ENCODE results near the gene TNFSF10.

DNA sequence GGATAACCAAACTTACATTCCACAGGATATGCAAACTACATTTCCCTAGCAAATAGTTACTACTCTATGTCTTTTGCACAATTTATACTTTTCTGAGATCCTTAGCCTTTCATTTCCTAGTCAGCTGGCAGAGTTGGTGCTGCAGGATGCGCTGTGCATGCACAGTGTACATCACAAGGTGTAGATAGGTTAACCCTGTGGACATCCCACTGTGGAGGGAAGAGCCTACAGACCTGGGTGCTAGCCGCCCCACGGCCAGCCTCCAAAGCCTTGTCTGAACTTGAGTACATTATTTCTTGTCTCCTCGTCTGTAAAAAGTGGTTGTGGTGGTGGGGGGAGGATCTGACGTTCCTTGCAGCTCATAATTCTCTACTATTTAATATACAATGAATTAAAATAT, 3.5 kb downstream of the TNFSF10 start:
- TF ChIP-seq, protein P1, sequence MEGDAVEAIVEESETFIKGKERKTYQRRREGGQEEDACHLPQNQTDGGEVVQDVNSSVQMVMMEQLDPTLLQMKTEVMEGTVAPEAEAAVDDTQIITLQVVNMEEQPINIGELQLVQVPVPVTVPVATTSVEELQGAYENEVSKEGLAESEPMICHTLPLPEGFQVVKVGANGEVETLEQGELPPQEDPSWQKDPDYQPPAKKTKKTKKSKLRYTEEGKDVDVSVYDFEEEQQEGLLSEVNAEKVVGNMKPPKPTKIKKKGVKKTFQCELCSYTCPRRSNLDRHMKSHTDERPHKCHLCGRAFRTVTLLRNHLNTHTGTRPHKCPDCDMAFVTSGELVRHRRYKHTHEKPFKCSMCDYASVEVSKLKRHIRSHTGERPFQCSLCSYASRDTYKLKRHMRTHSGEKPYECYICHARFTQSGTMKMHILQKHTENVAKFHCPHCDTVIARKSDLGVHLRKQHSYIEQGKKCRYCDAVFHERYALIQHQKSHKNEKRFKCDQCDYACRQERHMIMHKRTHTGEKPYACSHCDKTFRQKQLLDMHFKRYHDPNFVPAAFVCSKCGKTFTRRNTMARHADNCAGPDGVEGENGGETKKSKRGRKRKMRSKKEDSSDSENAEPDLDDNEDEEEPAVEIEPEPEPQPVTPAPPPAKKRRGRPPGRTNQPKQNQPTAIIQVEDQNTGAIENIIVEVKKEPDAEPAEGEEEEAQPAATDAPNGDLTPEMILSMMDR (conservative IDR thresholded peaks at IDR 0.05; ENCODE audit: low read length): no peak
- TF ChIP-seq EZH2phosphoT487 (IDR thresholded peaks at IDR 0.05; ENCODE audit: borderline replicate concordance): no peak

Data from Loucy (cell line).